ENCODE results near the gene CNP.

CNP gene

DNA sequence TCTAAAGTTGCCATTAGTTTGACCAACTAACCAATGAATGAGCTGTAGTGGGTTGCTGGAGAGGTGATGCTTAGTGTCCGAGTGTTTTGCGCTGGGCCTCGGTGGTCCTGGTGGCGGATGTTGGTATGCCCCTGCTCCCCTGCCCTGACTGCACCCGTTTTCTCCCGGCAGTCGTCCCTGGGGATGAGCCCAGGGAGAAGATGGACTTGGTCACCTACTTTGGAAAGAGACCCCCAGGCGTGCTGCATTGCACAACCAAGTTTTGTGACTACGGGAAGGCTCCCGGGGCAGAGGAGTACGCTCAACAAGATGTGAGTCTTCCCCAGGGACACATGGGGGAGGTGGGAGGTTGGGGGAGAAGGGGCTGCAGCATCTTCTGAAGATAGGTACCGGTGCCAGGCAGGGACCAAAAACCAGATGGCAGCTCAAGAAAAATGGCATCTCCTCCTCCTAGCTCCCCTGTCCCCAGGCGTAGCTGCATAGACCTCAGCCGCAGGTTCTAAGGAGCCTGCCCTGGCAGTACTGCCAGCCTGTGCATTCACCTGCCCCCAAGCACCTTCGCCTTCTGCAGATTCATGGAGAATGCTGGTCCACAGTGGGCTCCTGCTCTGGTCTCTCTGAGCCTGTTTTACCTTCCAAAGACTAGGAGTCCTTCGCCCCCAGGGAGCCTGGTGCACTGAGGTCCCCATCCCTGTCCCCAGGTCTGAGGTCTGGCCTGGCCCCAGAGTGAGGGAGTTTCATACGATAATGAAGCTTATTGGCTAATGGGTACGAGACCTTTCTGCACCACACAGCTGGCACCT is 5.3 kb downstream of the CNP start:
- in situ Hi-C loops (cut with HindIII; ENCODE audit: low sequenced_read_pairs) = no loop called here

DNA sequence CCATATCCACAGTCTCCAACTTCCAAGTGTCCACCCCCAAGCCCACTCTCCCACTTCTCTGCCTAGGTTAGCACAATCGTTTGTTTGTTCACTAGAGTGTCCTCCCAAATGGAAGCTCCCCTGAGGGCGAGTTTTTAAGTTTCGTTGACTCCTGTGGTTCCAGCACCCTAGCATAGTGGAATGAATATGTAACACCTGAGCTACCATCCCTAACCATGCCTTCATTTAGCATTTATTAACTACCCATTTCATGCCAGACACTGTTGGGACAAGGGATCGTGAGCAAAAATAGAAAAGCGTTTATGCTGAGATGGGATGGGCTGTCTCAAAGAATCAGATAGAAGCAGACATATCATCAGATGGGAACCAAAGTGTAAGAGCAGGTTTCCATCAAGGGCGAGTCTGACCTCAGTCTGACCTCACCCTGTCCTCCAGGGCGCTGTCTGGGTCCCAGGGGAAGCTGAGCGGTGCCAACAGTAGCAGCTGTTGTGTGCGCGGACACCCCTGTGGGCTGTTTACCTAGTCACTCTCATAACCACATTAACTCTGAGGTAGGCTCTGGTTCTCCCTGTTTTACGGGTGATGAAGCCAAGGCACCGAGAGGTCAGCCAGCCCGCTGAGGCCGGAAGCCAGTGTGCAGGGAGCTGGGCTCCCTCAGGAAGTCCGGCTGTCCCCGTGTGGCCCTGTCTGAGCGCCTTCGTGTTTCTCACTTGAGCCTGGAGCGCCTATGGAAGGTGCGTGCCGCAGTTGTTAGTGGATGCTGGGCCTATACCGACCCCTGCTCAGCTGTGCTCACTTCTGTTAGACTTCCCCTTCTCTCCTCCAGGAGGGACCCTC is 6.2 kb downstream of the CNP start:
- in situ Hi-C loops (cut with HindIII; ENCODE audit: low sequenced_read_pairs) = no loop called here

DNA sequence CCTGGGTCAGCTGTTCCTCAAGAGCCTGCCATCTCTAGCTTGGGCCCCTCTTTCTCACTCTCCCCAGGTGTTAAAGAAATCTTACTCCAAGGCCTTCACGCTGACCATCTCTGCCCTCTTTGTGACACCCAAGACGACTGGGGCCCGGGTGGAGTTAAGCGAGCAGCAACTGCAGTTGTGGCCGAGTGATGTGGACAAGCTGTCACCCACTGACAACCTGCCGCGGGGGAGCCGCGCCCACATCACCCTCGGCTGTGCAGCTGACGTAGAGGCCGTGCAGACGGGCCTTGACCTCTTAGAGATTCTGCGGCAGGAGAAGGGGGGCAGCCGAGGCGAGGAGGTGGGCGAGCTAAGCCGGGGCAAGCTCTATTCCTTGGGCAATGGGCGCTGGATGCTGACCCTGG is 6.8 kb downstream of the CNP start:
- in situ Hi-C loops (cut with HindIII; ENCODE audit: low sequenced_read_pairs) = no loop called here

DNA sequence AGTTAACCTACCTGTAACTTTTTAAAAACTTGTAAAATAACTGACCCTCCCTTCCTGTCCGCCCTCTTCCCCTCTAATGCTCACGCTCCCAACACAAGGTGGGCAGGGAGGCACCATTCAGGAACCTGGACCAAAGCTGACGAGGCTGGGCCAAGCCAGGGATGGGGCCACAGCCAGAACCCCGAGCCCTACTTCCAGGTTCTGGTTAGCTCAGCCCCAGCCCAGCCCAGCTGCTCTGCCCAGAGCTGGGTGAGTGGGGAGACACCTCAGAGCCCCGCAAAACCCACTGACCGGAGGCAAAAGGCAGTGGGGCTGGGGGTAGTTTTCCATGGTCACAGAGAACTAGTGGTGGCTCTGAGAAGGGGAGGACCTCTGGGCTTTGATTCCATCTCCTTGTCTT is 7.4 kb downstream of the CNP start:
- in situ Hi-C loops (cut with HindIII; ENCODE audit: low sequenced_read_pairs) = no loop called here

DNA sequence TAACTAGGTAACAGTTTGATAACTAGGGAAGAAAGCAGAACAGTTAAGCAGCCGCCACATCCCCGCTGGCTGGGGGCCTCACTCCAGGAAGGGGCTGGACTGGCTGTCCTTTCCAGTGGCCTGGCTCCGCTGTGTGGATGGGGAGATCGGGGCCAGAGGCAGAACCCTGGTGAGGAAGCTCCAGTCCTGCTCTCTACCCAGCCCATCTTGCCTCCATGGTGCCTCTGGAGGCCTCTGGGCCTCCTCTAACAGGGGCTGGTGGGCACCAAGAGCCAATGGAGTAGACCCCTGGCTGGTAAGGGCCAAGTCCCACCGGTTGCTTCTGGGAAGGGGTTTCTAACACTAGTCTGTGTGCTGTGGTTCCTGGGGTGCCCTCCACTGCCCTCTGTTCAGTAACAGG is 8.1 kb downstream of the CNP start:
- in situ Hi-C loops (cut with HindIII; ENCODE audit: low sequenced_read_pairs) = no loop called here

DNA sequence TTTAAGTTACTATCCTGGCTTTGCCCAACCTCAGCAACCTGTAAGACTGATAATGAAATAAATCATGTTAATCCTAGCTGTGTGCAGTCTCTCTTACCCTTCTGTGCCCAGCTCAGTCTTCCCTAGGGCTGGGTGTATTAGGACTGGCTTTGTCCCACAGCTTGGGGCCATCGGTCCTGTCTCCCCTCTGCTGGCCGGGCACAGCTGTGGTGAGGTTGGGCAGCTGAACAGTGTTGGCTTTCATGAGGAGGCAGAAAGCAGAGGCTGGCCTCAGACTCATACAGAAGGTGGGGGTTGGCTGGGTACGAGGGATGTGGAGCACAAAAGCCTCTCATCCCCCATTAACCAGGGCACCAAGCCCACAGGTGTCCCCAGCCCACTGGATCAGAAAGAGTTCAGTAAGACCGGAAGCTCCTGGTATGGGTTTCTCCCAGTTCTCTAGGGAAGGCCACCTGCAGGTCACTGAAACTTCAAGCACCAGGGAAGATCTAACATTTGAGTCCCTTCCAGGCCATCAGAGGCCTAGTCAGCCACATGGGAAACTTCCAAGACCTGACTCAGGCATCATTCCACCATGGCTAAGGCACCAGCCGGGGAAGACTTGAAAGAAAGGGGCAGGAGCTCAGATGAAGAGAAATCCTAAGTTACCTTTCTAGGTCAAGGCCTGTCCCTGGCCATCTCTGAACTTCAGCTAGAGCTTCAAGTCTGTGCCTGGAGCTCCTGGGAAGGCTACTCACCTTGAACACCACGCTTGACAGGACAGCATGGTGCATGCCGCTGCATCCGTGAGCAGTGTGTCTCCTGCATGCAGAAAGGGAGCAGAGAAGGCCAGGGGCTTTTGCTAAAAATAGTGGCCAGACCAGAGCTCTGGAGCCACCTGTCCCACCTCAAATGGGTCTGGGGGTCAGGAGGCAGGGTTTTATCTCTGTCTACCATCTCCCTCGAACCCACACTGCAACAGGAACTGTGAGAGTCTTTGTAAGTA is 8.8 kb downstream of the CNP start:
- in situ Hi-C loops (cut with HindIII; ENCODE audit: low sequenced_read_pairs) = no loop called here

DNA sequence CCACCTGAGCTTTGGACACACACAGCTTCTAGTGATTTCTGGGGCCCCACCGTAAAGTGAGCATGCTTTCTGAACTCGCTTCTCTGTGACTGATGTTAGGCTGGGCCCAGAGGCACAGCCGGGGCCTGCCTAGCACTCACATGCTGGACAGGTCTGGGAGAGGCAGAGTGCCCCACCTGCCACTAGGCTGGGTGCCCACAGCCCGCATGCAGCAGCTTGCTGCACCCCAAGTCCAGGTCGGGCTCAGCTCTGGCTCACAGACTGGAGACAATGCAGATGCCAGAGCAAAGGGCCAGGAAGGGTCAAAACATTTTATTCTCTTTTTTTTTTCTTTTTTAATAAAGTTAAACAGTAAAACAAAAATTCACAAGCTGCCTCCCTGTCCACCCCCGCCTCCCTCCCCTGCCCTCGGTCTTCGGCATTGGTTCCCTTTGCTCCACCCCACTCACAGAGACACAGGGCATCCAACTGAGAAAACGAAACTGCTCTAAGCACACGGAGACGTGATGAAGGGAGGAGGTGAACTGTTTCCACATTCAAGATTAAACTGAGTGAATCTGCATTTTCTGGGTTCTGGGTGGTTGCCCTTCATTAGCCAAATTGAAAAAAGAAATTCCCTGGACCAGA is 9.7 kb downstream of the CNP start:
- in situ Hi-C loops (cut with HindIII; ENCODE audit: low sequenced_read_pairs) = no loop called here

DNA sequence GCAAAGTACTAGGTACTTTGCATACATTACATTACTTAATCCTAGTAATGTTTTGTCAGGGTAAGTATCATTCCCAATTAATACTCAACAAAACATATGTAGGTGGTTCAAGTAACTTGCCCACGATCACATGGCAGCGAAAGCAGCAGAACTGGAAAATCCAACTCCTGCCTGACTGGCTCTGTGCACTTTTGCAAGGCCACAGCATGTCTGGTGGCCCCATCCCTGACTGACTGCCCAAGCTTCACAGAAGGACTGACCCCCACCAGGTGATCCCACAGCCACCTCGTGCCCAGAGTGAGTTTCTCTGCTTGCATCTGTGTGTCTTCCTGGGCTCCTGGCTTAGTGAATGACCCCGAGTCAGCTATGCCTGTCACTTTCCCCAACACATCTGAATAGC is 11.4 kb downstream of the CNP start:
- in situ Hi-C loops (cut with HindIII; ENCODE audit: low sequenced_read_pairs) = no loop called here

DNA sequence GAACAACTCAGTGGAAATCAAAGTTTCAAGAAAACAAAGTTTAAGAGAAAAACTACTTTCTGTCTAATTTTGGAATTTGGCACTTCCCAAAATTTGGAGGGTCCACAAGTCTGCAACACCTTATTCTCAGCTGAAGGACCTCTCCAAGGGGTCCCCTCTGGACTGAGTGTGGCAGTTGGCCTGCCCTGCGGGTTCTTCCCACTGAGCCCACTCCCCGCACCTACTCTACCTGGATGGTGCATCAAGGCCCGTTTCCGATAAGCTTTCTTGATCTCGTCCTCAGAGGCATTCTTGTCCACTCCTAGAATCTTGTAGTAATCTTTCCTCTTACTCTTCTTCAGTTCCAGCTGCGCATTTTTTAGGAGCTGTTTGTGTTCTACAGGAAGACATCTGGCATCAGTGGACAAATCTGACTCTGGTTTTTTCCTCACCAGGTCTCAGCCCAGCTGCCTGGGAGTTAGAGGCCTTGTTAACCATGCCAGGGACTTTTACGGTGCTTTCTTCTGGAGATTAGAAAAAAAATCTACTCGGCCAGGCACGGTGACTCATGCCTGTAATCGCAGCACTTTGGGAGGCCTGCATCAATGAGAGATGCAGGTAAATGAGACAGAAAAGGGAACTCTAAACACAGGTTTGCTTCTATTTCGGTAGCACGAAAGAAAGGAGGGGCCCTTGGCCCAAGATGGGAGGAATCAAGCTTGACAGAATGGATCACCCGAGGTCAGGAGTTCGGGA is 15.6 kb downstream of the CNP start:
- in situ Hi-C loops (cut with HindIII; ENCODE audit: low sequenced_read_pairs) = no loop called here

DNA sequence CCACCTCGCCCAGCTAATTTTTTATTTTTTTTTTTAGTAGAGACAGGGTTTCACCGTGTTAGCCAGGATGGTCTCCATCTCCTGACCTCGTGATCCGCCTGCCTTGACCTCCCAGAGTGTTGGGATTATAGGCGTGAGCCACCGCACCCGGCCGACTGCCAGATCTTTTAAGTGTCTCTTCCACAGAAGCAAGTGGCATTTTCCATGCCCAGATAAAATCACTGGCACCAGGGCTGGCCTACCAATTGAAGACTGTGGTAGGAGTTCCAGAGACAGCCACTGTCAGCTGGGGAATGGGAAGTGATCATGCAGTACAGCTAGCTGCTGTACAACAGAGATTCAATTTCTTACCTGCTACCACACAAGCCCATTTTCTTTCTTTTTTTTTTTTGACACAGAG is 17.9 kb downstream of the CNP start:
- in situ Hi-C loops (cut with HindIII; ENCODE audit: low sequenced_read_pairs) = no loop called here

DNA sequence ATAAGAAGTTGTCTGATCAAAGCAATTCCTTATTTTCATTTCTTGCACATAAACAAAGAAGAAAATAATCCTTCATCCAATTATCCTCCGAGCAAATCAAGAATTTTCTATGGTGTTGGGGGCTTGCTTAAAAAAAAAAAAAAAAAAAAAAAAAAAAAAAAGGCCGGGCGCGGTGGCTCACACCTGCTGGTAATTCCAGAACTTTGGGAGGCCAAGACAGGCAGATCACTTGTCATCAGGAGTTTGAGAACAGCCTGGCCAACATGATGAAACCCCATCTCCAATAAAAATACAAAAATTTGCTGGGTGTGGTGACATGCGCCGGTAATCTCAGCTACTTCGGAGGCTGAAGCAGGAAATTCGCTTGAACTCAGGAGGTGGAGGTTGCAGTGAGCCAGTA is 19.3 kb downstream of the CNP start:
- in situ Hi-C loops (cut with HindIII; ENCODE audit: low sequenced_read_pairs) = loop anchor here (5.0 kb wide), 1 partner anchor 96 kb away; no protein-coding TSS in a partner anchor

DNA sequence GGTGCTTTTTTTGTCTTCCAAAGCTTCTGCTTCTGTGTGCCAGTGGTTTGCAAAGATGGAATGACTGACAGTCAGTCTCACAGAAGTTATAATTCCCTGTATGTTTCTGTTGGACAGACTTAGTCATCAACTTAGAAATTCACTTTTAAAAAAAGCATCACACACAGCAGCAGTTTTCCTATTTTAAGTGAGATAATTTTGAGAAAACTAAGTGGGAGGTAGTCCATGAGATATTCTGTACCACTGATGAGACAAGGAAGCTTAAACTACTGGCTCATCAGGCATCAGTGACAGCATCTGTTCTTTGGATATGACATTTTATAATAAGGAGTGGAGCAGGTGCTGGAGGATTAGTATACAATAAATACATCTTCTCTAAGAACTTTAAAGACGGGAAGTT is 20.0 kb downstream of the CNP start:
- in situ Hi-C loops (cut with HindIII; ENCODE audit: low sequenced_read_pairs) = loop anchor here (5.0 kb wide), 1 partner anchor 96 kb away; no protein-coding TSS in a partner anchor

DNA sequence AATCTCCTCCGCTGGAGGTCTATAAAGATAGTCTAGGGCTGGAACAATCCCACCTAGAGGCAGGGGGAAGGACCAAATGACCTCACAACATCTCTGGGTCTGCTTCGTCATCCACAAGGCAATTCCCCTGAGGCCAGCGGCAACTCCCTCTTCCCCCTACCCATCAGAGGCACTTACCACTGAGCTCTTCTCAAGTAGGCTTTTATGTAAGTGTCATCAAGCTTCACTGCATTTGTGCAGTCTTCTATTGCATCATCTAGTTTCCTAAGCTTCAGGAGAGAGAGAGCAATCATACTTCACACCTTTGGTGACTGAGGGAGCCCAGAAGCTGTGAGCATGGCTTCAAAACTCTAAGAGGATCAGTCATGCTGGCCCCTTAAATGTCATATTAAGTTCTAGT is 21.0 kb downstream of the CNP start:
- in situ Hi-C loops (cut with HindIII; ENCODE audit: low sequenced_read_pairs) = loop anchor here (5.0 kb wide), 1 partner anchor 95 kb away; no protein-coding TSS in a partner anchor

DNA sequence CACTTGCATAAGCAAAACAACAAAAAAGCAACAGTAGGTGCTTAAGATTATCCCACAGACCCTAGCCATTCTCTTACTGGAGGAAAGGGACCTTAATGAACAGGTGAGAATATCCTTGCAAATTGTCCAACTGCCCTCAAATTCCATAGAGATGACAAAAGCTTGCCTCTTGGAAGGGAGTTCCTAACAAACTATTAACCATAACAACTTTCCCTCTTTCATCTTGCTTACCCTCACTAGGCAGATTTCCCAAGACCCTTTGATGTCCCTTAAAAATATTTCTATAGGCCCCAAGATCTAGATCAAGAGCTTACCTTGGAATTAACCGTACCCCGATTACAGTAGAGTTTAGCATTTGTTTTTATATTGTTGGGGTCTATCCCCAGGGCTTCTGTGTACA is 21.8 kb downstream of the CNP start:
- in situ Hi-C loops (cut with HindIII; ENCODE audit: low sequenced_read_pairs) = loop anchor here (5.0 kb wide), 1 partner anchor 94 kb away; no protein-coding TSS in a partner anchor

DNA sequence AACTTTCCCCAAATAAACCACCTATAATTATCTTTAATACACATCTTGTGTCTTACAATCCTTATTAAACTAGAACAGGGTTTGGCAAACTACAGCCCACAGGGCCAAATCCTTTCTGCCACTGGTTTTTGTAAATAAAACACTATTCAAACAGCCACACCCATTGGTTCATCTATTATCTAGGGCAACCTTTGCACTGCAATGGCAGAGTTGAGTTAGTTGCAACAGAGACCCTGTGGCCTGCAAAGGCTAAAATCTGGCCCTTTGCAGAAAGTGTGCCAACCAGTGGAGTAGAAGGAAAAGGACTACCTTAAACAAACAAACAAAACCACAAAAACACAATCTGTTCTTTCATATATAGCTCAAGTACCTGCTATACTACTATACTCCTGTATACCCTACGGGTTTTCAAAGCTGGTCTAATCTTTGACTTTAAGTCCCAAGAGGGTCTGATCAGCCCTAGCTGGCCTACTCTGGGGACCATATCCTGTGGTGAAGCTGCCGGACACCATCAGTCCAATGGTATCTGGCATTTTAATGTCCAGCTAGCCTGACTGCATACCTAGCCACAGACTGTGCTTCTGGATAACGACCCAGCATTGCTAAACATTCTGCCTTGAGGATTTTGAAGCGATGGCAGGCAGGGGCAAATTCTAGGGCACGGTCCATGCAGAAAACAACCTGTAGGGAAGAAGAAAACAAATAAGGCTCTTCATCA is 23.3 kb downstream of the CNP start:
- in situ Hi-C loops (cut with HindIII; ENCODE audit: low sequenced_read_pairs) = loop anchor here (5.0 kb wide), 1 partner anchor 92 kb away; no protein-coding TSS in a partner anchor

DNA sequence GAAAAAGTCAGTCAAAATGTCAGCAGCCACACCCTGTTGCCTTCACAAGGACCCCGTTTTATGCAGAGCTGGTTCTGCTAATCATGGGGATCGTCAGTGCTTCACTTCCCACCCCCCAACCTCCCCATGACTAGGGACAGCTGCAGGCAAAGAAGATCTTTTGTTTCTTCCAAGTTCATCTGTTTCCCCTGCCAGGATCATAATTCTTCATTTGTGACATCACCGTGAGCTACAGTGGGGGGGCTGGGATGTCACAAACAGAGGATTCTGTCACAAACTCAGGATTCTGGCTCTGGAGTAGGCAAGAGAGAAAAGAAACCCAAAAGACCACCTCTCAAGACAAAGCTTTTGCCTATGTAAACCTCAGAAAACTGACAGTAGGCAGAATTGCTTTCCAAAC is 26.0 kb downstream of the CNP start:
- in situ Hi-C loops (cut with HindIII; ENCODE audit: low sequenced_read_pairs) = no loop called here

DNA sequence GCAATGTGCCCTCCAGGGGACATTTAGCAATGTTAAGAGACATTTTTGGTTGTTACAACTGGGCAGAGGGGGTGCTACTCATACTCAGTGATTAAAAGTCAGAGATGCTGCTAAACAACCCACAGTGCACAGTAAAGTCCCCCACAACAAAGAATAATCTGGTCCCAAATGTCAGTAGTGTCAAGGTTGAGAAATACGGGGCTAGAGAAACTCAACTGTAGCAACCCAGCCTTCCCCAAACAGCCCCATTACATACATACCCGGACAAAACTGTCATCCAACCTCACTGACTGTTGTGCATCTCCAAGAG is 30.2 kb downstream of the CNP start:
- in situ Hi-C loops (cut with HindIII; ENCODE audit: low sequenced_read_pairs) = no loop called here

DNA sequence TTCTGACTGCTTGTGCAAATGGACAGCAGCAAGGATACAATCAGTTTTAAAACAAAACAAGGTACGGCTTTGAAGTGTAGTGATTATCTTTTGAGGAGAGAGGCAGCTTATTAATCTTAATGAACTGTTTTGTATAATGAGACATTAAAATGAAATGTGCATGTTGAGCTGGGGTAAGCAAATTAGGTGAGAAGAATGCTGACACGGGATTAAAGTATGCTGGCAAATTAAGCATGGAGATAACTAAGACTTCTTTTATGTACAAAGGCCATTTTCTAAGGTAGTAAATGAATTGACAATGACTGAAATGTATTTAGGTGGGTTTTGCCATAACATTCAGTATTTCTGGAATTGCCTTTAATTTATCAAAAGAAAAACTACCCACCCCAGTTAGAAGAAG is 31.9 kb downstream of the CNP start:
- in situ Hi-C loops (cut with HindIII; ENCODE audit: low sequenced_read_pairs) = no loop called here
